SJSA1 (cell line): Measurements from ENCODE around the gene MRPL34. TPM values are rescaled to one million over a fixed set of nuclear protein-coding genes. Genes with fewer than 3 reads are reported as not detected.
A peak's percentile ranks its signal among the peaks of the same experiment; 100 is the strongest.

ENCODE experiments used
- DNase-seq, 2 experiments: peaks; one replicate each; pipeline ENCODE4 v3.0.0-alpha.2; 2015 to 2020; ENCODE audit warnings: low spot score in 2 of 2, low read depth in 1 of 2
- H3K27ac ChIP-seq: fragments of 250-450 bp; sonication (Bioruptor Pico); 2 replicates; pipeline ENCODE4 v1.5.1; 2020; ENCODE audit warnings: mild to moderate bottlenecking, moderate library complexity
- H3K27me3 ChIP-seq: fragments of 250-450 bp; sonication (Bioruptor Pico); replicated peaks from 2 replicates; pipeline ENCODE4 v1.5.1; 2020; ENCODE audit warnings: mild to moderate bottlenecking, moderate library complexity
- H3K36me3 ChIP-seq: fragments of 250-450 bp; sonication (Bioruptor Pico); 2 replicates; pipeline ENCODE4 v1.5.1; 2020; ENCODE audit warnings: mild to moderate bottlenecking
- H3K4me1 ChIP-seq: fragments of 250-450 bp; sonication (Bioruptor Pico); replicated peaks from 2 replicates; pipeline ENCODE4 v1.6.1; 2021; ENCODE audit warnings: mild to moderate bottlenecking
- H3K4me3 ChIP-seq: fragments of 250-450 bp; sonication (Bioruptor Pico); 2 replicates; pipeline ENCODE4 v1.5.1; 2020; ENCODE audit warnings: mild to moderate bottlenecking
- H3K9me3 ChIP-seq: fragments of 250-450 bp; sonication (Bioruptor Pico); replicated peaks from 2 replicates; pipeline ENCODE4 v1.5.1; 2020; ENCODE audit warnings: mild to moderate bottlenecking
- total RNA-seq: library from RNA; depleted of rRNA; stranded (reverse); fragments of >200 nt; shearing (Covaris generic); gene quantifications from 2 replicates; pipeline ENCODE4 v1.2.3, GENCODE V29; 2014

MRPL34 gene
- total RNA-seq, 1 experiment from 2014 or later = 35.1 TPM

GRCh38 chr19:17332677-17333581 is 27.3 kb downstream of the MRPL34 start:
- Histone ChIP-seq H3K27ac (no peak overlapping the region), H3K27me3 (no peaks in the 10 kb centered on the region), H3K9me3 (no peaks in the 10 kb centered on the region), H3K4me1 (peaks cover 23% of the 10 kb centered on the region), H3K36me3 (peaks cover 8% of the 10 kb centered on the region; the same call in 1 of the 2 replicates), H3K4me3 (no peak overlapping the region)
- peak; percentile 39 to 59 for DNase-seq

DNA sequence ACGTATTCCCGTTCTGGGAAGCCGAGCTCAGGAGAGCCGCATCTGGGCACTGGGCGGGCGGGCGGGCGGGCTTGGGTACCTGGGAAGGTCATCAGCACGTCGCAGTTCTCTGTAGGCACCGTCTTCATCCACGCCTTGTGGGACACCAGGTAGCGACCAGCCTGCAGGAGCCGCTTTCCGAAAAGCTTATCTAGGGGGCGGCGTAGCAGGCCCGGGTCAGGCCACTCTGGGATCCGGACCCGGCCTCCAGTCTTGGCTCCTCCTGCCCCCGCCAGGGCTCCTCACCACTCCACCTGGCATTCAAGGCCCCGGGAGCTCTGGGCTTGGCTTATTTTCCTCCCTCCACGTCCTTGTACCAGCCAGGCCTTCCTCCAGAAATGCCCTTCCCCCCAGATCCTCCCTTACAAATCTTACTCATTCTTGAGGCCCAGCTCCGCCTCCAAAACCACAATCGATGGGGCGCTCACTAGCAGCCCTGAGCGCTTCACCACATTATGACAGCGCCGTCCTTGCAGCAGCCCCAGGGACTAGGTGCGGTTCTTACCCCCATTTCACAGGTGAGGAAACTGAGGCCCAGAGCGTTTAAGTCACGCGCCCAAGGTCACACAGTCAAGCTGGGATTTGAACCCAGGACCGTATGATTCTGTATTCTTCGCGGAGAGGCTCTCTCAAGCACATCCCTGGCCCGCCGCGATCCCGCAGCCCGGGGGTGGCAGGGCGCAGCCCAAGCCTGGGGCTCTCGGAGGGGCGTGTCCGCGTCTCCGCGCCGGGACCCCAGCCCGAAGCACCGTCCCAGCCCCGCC is 28.1 kb downstream of the MRPL34 start:
- no peaks in the 10 kb centered on the region for H3K9me3 ChIP-seq
- peaks cover 27% of the 10 kb centered on the region for H3K4me1 ChIP-seq
- peak; percentile 57 to 69 for DNase-seq
- H3K36me3 ChIP-seq = peaks cover 13% of the 10 kb centered on the region
- no peak overlapping the region for H3K27ac ChIP-seq
- no peaks in the 10 kb centered on the region for H3K27me3 ChIP-seq
- H3K4me3 ChIP-seq = peak overlapping the region; percentile 56

DNA sequence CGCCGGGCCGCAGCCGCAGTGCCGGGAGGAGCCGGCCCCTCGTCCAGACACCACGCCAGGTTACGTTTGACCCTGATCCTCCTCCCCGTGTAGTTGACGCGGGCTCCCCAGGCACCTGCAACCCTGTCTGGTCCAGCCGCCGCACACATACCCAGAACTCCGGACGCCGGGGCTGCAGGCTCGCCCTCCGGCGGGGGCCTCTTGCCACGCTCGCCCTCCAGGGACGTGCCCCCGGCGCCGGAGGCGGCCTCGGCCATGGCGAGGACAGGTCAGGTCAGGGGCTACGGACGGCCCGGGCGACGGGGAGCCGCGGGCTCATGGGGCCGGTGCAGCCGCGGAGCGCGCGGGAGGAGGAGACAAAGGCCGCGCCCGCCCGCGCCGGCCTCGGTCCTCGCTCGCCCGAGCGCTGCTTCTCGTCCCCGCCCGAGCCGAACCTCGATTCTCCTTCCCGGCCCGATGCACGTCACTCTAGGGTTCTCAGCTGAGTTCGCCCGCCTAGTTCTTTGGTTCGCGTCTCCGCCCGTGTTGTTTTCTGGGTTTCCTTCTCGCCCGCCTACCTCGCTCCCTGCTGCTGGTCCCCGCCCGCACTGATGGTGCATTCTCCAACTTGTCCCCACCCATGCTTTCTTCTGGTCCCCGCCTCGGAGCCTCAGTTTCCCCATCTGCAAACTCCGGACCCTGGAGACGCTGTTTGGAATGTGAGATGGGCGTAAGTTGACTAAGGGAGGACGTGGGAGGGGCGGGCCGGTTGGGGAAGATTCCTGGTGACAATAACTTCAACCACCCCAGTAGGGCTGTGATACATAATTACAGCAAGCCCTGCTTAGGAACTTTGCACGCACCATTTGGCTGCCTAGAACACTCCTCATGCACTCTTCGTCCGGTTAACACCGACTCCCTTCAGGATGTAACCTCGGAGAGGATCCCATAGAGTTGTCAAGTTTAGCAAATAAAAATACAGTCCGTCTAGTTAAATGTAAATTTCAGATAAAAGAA is 29.0 kb downstream of the MRPL34 start, which contains the start of gene ANO8:
ANO8 (minus strand) TSS at position 442 of the 996 bp plus-strand sequence; CDS start at position 257, 185 bp downstream.
- H3K27me3 ChIP-seq = no peaks in the 10 kb centered on the region
- peak within 1 kb of the TSS; percentile 56 for H3K4me3 ChIP-seq
- no peaks in the 10 kb centered on the region for H3K9me3 ChIP-seq
- peaks cover 27% of the 10 kb centered on the region for H3K4me1 ChIP-seq
- no peak within 1 kb of the TSS for H3K27ac ChIP-seq
- peak; percentile 91 to 98 for DNase-seq
- H3K36me3 ChIP-seq = peaks cover 13% of the 10 kb centered on the region

DNA sequence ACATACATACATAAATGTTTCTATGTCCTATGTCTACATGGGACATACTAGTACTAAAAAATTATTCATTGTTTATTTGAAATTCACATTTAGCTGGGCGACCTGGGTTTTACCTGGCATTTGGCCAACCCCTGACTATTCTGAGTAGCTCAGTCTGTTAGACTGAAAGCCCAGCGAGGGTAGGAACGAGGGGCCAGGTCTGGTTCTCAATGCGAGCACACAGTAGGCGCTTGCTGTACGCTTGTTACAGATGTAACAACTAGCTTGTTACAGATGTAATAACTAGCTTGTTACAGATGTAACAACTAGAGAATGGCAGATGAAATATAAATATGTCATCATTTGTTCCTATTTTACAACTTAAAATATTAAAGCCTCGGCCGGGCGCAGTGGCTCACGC is 29.9 kb downstream of the MRPL34 start:
- H3K4me3 ChIP-seq = no peak overlapping the region
- no peaks in the 10 kb centered on the region for H3K9me3 ChIP-seq
- no peak for DNase-seq
- H3K36me3 ChIP-seq = peaks cover 13% of the 10 kb centered on the region
- H3K4me1 ChIP-seq = peaks cover 27% of the 10 kb centered on the region
- no peaks in the 10 kb centered on the region for H3K27me3 ChIP-seq
- no peak overlapping the region for H3K27ac ChIP-seq

DNA sequence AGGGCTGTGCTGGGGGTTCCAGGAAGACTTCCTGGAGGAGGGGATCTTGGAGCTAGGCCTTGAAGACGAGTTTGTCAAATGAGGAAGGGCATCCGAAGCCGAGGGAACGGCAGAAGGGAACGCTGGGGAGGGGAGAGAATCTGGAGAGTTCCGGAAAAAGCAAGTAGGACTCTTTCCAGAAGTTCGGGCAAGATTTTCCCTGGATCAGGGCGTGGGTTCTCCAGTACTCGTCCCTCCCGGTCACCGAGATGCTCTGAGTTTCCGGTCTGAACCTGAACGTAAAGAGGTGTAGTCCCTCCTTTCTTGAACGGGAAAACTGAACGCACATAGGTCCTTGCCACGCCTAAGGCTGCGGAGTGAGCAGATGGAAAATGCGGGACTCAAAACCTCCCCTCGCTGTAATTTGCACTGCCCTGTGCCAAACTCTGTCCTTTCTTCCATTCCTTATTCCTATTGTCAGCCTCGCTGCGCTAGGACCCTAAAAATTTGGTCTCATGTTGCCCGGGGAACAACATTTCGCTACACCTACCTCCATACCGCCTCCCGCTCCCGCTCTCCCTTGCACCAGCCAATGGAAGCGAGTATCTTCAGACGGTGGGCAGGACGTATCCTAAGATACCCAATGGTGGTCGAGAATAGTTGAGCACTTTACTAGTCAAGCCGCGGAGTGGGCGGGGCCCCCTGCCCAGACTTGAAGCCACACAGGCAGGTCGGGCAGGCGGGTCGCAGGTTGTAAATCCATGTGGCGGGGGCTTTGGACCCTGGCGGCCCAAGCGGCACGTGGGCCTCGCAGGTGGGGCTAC is 31.4 kb downstream of the MRPL34 start, which contains the start of gene GTPBP3:
GTPBP3 (plus strand) TSS at position 682 of the 803 bp plus-strand sequence; CDS start at position 741, 59 bp downstream.
- peaks cover 27% of the 10 kb centered on the region for H3K4me1 ChIP-seq
- H3K36me3 ChIP-seq = peaks cover 13% of the 10 kb centered on the region
- H3K9me3 ChIP-seq = no peaks in the 10 kb centered on the region
- DNase-seq = peak; percentile 95 to 97
- H3K4me3 ChIP-seq = peak within 1 kb of the TSS; percentile 54
- peak within 1 kb of the TSS; percentile 54 for H3K27ac ChIP-seq
- H3K27me3 ChIP-seq = no peaks in the 10 kb centered on the region

- peak in 1 of 2 experiments; percentile 45 for DNase-seq
- Histone ChIP-seq H3K27me3 (no peaks in the 10 kb centered on the region), H3K4me3 (peak overlapping the region; percentile 54), H3K4me1 (peaks cover 27% of the 10 kb centered on the region), H3K27ac (no peak overlapping the region), H3K9me3 (no peaks in the 10 kb centered on the region), H3K36me3 (peaks cover 11% of the 10 kb centered on the region)
Measured at GRCh38 chr19:17337675-17338432, 32.2 kb downstream of the MRPL34 start.

DNA sequence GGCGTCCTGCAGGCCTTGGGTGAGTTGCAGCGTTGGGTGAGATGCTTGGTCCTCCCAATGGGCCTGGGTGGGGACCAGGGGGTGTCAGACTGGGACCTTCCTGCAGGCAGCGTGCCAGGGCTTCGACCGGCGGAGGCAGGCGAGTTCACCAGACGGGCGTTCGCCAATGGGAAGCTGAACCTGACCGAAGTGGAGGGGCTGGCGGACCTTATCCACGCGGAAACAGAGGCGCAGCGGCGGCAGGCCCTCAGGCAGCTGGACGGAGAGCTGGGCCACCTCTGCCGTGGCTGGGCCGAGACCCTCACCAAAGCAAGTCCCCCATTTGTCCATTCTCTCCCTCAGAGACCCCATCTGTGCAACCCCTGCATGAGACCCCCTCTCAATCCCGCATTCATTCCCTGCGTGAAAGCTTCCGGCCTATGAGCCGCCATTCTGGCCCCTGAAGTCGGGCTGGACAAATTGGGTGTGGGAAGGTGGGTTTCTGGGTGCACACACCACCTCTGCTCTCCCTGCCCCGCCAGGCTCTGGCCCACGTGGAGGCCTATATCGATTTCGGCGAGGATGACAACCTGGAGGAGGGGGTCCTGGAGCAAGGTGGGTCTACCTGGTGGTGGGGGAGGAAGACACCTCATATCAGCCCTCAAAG is 32.9 kb downstream of the MRPL34 start:
- peaks cover 27% of the 10 kb centered on the region for H3K4me1 ChIP-seq

GRCh38 chr19:17339088-17339741 is 33.5 kb downstream of the MRPL34 start:
- Histone ChIP-seq H3K27me3 (no peaks in the 10 kb centered on the region), H3K4me3 (no peak overlapping the region), H3K4me1 (peaks cover 21% of the 10 kb centered on the region), H3K9me3 (no peaks in the 10 kb centered on the region), H3K27ac (no peak overlapping the region), H3K36me3 (peaks cover 9% of the 10 kb centered on the region)
- DNase-seq = peak in 1 of 2 experiments; percentile 51

More for the DNA sequence above, 32.9 kb downstream of the MRPL34 start:
- Histone ChIP-seq H3K4me3 (peak overlapping the region; percentile 54), H3K9me3 (no peaks in the 10 kb centered on the region), H3K27ac (no peak overlapping the region), H3K27me3 (no peaks in the 10 kb centered on the region), H3K36me3 (peaks cover 9% of the 10 kb centered on the region)
- no peak for DNase-seq

DNA sequence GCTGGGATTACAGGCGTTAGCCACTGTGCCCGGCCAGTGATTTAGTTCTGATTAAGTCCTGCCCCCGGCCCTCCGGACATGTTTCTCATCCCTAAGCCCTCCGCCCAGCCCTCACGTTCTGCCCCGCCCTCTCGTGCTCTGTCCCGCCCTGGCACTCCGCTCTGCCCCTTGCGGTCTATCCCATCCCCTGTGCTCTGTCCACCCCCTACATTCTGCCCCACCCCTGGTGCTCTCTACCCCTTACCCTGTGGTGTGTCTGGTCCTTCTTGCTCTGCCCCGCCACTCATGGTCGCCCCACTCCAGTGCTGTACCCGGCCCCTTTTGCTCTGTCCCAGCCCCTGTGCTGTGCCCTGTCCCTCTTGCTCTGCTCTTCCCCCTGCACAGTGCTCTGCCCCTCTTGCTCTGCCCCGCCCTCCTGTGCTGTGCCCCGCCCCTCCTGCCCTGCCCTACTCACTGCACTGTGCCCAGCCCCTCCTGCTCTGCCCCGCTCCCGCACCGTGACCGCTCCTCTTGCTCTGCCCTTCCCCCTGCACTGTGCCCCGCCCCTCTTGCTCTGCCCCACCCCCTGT is 34.7 kb downstream of the MRPL34 start:
- H3K27me3 ChIP-seq = no peaks in the 10 kb centered on the region
- peaks cover 9% of the 10 kb centered on the region for H3K36me3 ChIP-seq
- H3K4me1 ChIP-seq = peaks cover 14% of the 10 kb centered on the region
- H3K9me3 ChIP-seq = no peaks in the 10 kb centered on the region
- DNase-seq = peak in 1 of 2 experiments; percentile 58
- H3K4me3 ChIP-seq = no peak overlapping the region
- H3K27ac ChIP-seq = no peak overlapping the region

DNA sequence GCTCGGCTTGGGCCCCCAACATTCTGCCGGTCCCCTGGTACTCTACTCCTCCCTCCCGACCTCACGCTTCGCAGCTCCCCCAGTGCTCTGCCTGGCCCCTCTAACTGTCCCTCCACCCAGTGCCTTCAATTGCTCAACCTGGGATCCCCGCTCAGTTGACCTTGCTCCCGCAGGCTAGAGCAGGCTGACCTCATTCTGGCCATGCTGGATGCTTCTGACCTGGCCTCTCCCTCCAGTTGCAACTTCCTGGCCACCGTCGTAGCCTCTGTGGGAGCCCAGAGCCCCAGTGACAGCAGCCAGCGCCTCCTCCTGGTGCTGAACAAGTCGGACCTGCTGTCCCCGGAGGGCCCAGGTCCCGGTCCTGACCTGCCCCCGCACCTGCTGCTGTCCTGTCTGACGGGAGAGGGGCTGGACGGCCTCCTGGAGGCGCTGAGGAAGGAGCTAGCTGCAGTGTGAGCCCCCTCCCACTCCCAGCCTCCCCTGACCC is 35.2 kb downstream of the MRPL34 start:
- Histone ChIP-seq H3K27ac (no peak overlapping the region), H3K4me1 (peaks cover 14% of the 10 kb centered on the region), H3K4me3 (no peak overlapping the region), H3K36me3 (peaks cover 9% of the 10 kb centered on the region), H3K27me3 (no peaks in the 10 kb centered on the region), H3K9me3 (no peaks in the 10 kb centered on the region)
- no peak for DNase-seq
